Ascending aorta (tissue), 2 donors: ENCODE measurements around the gene NEIL1. TPM values are rescaled to one million over a fixed set of nuclear protein-coding genes. Genes with fewer than 3 reads are reported as not detected.
A peak's percentile ranks its signal among the peaks of the same experiment; 100 is the strongest.

Experiments
- DNase-seq, 2 donors: peaks; one replicate each; pipeline ENCODE4 v3.0.0-alpha.2; 2019; ENCODE audit warnings: low spot score in 2 of 2
- H3K27ac ChIP-seq, 2 donors: fragments of 200-600 bp; sonication (generic); one replicate each; pipeline ENCODE4 v1.5.1; 2016 to 2017; ENCODE audit warnings: mild to moderate bottlenecking in 1 of 2
- H3K27me3 ChIP-seq: fragments of 200-600 bp; sonication (generic); one replicate; pipeline ENCODE4 v1.5.1; 2017
- H3K36me3 ChIP-seq, 2 donors: fragments of 200-600 bp; sonication (generic); one replicate each; pipeline ENCODE4 v1.5.1; 2016
- H3K4me1 ChIP-seq, 2 donors: fragments of 200-600 bp; sonication (generic); one replicate each; pipeline ENCODE4 v1.5.1; 2016 to 2017; ENCODE audit warnings: mild to moderate bottlenecking in 1 of 2
- H3K4me3 ChIP-seq, 2 donors: fragments of 200-600 bp; sonication (generic); one replicate each; pipeline ENCODE4 v1.5.1; 2016 to 2017; ENCODE audit warnings: mild to moderate bottlenecking in 1 of 2
- H3K9me3 ChIP-seq, 2 donors: fragments of 200-600 bp; sonication (generic); one replicate each; pipeline ENCODE4 v1.5.1; 2016
- intact Hi-C: fragments of 100-400 bp; cut with DNase I; formaldehyde crosslinking; loops from one replicate; pipeline ENCODE4 v1.15.1; 2023
- total RNA-seq: library from RNA; depleted of rRNA; stranded (reverse); fragments of >200 nt; gene quantifications from one replicate; pipeline ENCODE4 v1.1.0, GENCODE V29; 2016
- TF ChIP-seq, protein P1 (sequence below), 3 experiments: fragments of 200-600 bp in 2 of 3; fragments of 450-650 bp in 1 of 3; sonication (generic) in 2 of 3; IDR thresholded peaks; one replicate each; pipeline ENCODE4 v1.5.1; 2016 to 2019; ENCODE audit warnings: antibody characterized with exemption in 3 of 3, mild to moderate bottlenecking in 1 of 3, moderate library complexity in 1 of 3

NEIL1 gene
- total RNA-seq, 1 donor from 2014 or later, result 104 TPM

DNA sequence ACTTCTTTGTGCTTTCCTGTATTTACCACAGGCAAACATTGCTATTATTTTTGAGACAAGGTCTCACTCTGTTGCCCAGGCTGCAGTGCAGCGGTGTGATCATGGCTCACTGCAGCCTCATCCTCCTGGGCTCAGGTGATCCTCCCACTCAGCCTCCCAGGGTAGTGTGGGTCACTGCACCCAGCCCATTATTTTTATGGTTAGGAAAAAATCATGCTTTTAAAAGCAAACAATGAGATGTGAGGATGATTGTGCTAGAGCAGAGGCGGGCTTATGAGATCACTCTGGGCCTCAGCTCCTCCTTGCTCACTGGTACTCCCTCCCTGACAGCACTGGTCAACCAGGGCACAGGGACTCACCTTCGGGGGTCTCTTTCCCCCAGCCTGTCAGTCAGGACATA, 19.3 kb downstream of the NEIL1 start:
- intact Hi-C loops, result loop anchor here (5.0 to 10.0 kb wide), 3 partner anchors 261 to 436 kb away; partner anchors contain the start of genes PPCDC and SNUPN

DNA sequence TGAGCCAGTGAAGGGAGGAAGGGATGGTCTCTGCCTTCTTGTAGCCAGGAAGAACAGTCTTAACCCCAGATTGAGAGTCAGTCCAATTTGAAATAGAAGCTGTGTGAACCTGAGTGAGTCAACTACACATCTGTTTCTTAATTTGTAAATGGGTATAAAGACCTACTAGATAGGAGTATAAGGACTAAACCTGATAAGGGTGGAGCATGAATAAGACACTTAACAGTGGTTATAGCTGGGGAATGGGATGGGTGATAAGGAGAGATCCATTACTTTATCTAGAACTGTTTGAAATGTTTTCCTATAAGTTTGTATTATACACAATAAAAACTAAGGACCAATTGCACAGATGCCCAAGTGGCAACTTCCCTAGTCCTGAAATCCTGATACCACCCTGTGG, 20.2 kb downstream of the NEIL1 start:
- Histone ChIP-seq H3K4me1 (peaks cover 5 to 8% of the 10 kb centered on the region in 2 donors), H3K27me3 (no peaks in the 10 kb centered on the region), H3K4me3 (peak overlapping the region in 1 of 2 donors; percentile 98), H3K36me3 (peaks cover 48 to 66% of the 10 kb centered on the region in 2 donors), H3K27ac (peak overlapping the region; percentile 99), H3K9me3 (no peaks in the 10 kb centered on the region)
- TF ChIP-seq, protein P1, sequence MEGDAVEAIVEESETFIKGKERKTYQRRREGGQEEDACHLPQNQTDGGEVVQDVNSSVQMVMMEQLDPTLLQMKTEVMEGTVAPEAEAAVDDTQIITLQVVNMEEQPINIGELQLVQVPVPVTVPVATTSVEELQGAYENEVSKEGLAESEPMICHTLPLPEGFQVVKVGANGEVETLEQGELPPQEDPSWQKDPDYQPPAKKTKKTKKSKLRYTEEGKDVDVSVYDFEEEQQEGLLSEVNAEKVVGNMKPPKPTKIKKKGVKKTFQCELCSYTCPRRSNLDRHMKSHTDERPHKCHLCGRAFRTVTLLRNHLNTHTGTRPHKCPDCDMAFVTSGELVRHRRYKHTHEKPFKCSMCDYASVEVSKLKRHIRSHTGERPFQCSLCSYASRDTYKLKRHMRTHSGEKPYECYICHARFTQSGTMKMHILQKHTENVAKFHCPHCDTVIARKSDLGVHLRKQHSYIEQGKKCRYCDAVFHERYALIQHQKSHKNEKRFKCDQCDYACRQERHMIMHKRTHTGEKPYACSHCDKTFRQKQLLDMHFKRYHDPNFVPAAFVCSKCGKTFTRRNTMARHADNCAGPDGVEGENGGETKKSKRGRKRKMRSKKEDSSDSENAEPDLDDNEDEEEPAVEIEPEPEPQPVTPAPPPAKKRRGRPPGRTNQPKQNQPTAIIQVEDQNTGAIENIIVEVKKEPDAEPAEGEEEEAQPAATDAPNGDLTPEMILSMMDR (IDR thresholded peaks at IDR 0.05), result no peak
- DNase-seq, result no peak
- intact Hi-C loops, result loop anchor here (5.0 to 10.0 kb wide), 3 partner anchors 260 to 435 kb away; partner anchors contain the start of genes PPCDC and SNUPN

More for the DNA sequence above, 19.3 kb downstream of the NEIL1 start:
- TF ChIP-seq, protein P1 (IDR thresholded peaks at IDR 0.05), result no peak
- Histone ChIP-seq H3K4me3 (no peak overlapping the region), H3K4me1 (peaks cover 5 to 8% of the 10 kb centered on the region in 2 donors), H3K36me3 (peaks cover 48 to 66% of the 10 kb centered on the region in 2 donors), H3K27me3 (no peaks in the 10 kb centered on the region), H3K9me3 (no peaks in the 10 kb centered on the region), H3K27ac (no peak overlapping the region)
- DNase-seq, result no peak

DNA sequence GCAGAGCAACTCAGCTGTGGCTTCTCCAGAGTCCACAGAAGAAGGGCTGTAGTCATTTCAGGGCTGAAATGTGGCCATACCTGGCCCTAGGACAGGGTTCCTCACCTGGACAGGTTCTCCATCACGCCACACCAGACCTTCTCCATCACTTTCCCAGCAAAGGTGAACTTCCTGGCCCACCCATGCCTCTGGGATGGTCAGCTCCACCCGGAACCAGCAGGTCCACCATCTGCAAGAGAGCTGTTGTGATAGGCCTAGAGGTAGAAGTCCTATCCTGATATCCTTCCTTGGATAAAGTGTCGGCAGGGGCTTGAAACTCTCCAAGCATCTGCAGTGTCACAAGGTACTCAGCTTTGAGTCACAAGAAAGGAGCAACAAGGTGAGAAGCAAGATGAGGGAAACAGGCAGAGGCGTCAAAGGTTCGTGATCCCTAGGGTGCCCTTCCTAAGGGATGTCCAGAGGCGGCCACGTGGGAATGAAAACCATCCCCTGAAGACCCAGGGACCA, 20.6 kb downstream of the NEIL1 start:
- Histone ChIP-seq H3K27ac (peak overlapping the region; percentile 99), H3K4me1 (peaks cover 5 to 8% of the 10 kb centered on the region in 2 donors), H3K27me3 (no peaks in the 10 kb centered on the region), H3K36me3 (peaks cover 46 to 66% of the 10 kb centered on the region in 2 donors), H3K9me3 (no peaks in the 10 kb centered on the region), H3K4me3 (peak overlapping the region; percentile 94 to 98)
- DNase-seq, result no peak
- TF ChIP-seq, protein P1 (IDR thresholded peaks at IDR 0.05), result no peak
- intact Hi-C loops, result loop anchor here (5.0 to 10.0 kb wide), 3 partner anchors 260 to 435 kb away; partner anchors contain the start of genes PPCDC and SNUPN

DNA sequence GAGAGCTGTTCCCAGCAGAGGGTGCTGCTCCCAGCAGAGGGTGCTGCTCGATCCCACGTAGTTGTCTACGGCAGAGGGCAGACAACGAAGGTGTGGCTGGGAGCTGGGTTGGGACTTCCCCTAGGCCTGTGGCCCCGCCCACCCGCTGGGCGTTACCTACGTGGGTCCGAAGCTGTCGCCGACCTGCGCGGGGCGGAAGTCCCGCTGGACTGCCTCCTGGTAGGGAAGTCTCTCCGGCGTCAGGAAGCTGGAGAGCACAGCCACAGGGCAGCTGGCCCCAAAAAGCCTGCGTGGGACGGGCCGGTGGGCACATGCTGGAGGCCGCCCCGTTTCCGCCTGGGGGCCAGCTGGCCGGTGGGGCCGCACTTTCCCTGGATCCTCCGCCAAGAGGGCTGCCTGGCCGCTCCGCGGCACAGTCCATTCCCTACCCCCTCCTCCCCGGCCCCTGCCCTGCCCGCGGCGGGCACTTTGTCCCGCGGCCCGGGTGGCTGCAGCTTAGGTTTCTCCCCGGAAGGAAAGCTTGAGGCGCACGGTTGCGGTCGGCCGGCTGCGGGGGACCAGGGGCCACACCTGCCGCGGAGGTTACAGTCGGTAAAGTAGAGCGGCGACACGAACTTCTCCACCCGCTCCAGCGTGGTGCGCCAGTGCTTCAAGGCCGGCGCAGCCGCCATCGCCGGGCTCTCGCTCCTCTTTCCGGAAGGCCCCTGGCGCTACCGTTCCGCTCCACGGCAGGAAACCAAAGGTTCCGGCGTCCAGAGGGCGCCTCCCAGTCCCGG, 21.3 kb downstream of the NEIL1 start, which contains the start of gene MAN2C1:
TSS of gene MAN2C1 (minus strand) at position 695 of the 776 bp plus-strand sequence. CDS start at position 671, 24 bp downstream.
- Histone ChIP-seq H3K4me1 (peaks cover 5 to 8% of the 10 kb centered on the region in 2 donors), H3K4me3 (peak within 1 kb of the TSS; percentile 94 to 98), H3K27ac (peak within 1 kb of the TSS; percentile 99), H3K36me3 (peaks cover 43 to 66% of the 10 kb centered on the region in 2 donors), H3K9me3 (no peaks in the 10 kb centered on the region), H3K27me3 (no peaks in the 10 kb centered on the region)
- intact Hi-C loops, result loop anchor here (1.0 to 10.0 kb wide), 5 partner anchors 20 to 434 kb away; partner anchors contain the start of genes PPCDC and SNUPN
- TF ChIP-seq, protein P1 (IDR thresholded peaks at IDR 0.05), result peak; percentile 69 to 82 (median 72)
- DNase-seq, result peak; percentile 73 to 97

DNA sequence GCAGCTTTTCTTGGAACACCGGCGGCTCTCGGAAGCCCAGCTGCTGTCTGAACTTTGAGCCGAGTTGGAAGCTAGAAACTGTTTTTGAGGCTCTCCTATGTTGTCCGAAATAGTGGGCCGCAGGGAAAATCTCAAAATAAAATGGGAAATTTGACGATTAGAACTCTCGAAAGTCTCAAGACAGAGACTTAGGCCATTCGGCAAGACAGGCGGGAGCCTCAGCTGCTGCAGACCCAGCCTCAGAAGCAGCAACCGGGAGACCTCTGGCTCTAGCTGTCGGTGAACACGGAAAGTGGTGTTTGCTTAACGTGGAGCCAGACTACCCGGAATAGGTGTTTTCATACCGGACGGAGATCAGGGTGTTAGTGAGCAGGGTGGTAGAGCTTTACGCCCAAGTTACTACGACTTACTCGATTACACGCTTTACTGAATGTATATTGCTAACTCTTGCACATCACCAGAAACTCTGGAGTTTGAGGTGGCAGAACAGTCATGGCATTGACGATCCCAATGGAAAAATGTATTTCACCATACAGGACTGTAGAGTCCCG, 21.9 kb downstream of the NEIL1 start:
- intact Hi-C loops, result loop anchor here (1.0 to 10.0 kb wide), 5 partner anchors 20 to 434 kb away; partner anchors contain the start of genes PPCDC and SNUPN
- DNase-seq, result no peak
- no peaks in the 10 kb centered on the region for H3K27me3 ChIP-seq
- H3K4me1 ChIP-seq, result peaks cover 5 to 8% of the 10 kb centered on the region in 2 donors
- H3K36me3 ChIP-seq, result peaks cover 41 to 66% of the 10 kb centered on the region in 2 donors
- H3K27ac ChIP-seq, result peak overlapping the region; percentile 99
- peak overlapping the region; percentile 94 to 98 for H3K4me3 ChIP-seq
- no peaks in the 10 kb centered on the region for H3K9me3 ChIP-seq
- TF ChIP-seq, protein P1 (IDR thresholded peaks at IDR 0.05), result no peak
